22Rv1 (cell line): ENCODE data around the gene SMYD3.
"Not testable (repeated sequence)": the region's sequence is repeated elsewhere in the genome, so short reads cannot be mapped to it uniquely, and the experiment has no call there.

ENCODE experiments used
- ZFX ChIP-seq: fragments of 450-650 bp; IDR thresholded peaks from 2 replicates; pipeline ENCODE4 v1.6.1; 2017; ENCODE audit warnings: antibody characterized with exemption, borderline replicate concordance
- TF ChIP-seq, protein P1 (sequence below): fragments of 450-650 bp; IDR thresholded peaks from 2 replicates; pipeline ENCODE4 v1.5.1; 2017; ENCODE audit warnings: mild to moderate bottlenecking

DNA sequence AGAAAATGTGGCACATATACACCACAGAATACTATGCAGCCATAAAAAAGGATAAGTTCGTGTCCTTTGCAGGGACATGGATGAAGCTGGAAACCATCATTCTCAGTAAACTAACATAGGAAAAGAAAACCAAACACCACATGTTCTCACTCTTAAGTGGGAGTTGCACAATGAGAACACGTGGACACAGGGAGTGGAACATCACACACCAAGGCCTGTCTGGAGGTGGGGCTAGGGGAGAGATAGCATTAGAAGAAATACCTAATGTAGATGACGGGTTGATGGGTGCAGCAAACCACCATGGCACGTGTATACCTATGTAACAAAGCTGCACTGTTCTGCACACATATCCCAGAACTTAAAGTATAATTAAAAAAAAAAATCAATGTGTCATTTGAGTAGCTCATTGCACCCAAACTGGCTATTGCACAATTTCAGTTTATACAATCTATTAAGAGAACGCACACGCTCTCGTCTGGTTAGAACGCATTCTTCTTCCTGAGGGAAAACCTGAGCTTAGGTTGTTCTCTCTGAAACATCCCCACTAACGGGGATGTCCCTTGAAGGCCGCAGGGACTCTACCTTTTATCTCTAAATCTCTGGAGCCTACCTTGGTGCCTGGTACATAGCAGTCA lies 535.9 kb downstream of the SMYD3 start:
- TF ChIP-seq, protein P1, sequence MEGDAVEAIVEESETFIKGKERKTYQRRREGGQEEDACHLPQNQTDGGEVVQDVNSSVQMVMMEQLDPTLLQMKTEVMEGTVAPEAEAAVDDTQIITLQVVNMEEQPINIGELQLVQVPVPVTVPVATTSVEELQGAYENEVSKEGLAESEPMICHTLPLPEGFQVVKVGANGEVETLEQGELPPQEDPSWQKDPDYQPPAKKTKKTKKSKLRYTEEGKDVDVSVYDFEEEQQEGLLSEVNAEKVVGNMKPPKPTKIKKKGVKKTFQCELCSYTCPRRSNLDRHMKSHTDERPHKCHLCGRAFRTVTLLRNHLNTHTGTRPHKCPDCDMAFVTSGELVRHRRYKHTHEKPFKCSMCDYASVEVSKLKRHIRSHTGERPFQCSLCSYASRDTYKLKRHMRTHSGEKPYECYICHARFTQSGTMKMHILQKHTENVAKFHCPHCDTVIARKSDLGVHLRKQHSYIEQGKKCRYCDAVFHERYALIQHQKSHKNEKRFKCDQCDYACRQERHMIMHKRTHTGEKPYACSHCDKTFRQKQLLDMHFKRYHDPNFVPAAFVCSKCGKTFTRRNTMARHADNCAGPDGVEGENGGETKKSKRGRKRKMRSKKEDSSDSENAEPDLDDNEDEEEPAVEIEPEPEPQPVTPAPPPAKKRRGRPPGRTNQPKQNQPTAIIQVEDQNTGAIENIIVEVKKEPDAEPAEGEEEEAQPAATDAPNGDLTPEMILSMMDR = not testable (repeated sequence)
- TF ChIP-seq ZFX = not testable (repeated sequence)
